ENCODE measurements around the gene NEGR1. TPM values are rescaled to one million over a fixed set of nuclear protein-coding genes. Genes with fewer than 3 reads are reported as not detected.
"Not testable (repeated sequence)": the region's sequence is repeated elsewhere in the genome, so short reads cannot be mapped to it uniquely, and the experiment has no call there.

NEGR1 gene
- total RNA-seq, 1 donor from 2014 or later, result 8.6 TPM

DNA sequence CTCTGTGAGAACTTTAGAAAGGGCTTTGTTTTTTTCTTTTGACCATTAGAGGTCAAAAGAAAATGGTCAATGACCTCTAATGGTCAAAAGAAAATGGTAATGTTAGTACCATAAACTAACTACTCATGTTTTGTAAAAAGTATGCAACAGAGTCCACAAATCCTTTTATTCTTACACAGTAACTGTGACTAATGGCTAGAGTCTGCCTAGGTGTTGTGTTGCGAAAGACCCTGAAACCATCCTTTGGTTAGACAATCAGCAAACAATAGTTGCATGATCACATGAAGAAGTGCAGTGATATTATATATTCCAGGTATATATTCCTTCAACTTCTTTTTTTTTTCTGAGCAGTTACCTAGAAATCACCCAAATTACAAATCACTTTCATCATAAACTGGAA, 40.9 kb downstream of the NEGR1 start:
- Histone ChIP-seq H3K9ac (ENCODE audit: low read length) (no peak overlapping the region), H3K4me2 (ENCODE audit: low read length) (no peak overlapping the region), H3K79me2 (ENCODE audit: insufficient read depth, low read length) (no peaks in the 10 kb centered on the region), H3K36me3 (ENCODE audit: insufficient read depth, low read length) (no peaks in the 10 kb centered on the region), H2AFZ (ENCODE audit: low read depth, low read length) (no peak overlapping the region), H3K27me3 (ENCODE audit: insufficient read depth, low read length) (no peaks in the 10 kb centered on the region), H3K27ac (ENCODE audit: low read depth, low read length) (no peak overlapping the region), H3K9me3 (ENCODE audit: insufficient read depth, low read depth, low read length) (no peaks in the 10 kb centered on the region), H3K4me3 (ENCODE audit: insufficient read depth, low read depth, low read length) (no peak overlapping the region), H3K4me1 (ENCODE audit: insufficient read depth, low read length) (no peaks in the 10 kb centered on the region), H4K20me1 (ENCODE audit: insufficient read depth, low read length) (no peaks in the 10 kb centered on the region)
- TF ChIP-seq, protein P1, sequence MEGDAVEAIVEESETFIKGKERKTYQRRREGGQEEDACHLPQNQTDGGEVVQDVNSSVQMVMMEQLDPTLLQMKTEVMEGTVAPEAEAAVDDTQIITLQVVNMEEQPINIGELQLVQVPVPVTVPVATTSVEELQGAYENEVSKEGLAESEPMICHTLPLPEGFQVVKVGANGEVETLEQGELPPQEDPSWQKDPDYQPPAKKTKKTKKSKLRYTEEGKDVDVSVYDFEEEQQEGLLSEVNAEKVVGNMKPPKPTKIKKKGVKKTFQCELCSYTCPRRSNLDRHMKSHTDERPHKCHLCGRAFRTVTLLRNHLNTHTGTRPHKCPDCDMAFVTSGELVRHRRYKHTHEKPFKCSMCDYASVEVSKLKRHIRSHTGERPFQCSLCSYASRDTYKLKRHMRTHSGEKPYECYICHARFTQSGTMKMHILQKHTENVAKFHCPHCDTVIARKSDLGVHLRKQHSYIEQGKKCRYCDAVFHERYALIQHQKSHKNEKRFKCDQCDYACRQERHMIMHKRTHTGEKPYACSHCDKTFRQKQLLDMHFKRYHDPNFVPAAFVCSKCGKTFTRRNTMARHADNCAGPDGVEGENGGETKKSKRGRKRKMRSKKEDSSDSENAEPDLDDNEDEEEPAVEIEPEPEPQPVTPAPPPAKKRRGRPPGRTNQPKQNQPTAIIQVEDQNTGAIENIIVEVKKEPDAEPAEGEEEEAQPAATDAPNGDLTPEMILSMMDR (IDR thresholded peaks at IDR 0.05; ENCODE audit: insufficient read depth, low read depth, low read length), result no peak
- no peak for TF ChIP-seq EZH2 (IDR thresholded peaks at IDR 0.05; ENCODE audit: insufficient read depth, low read length)
- H3K27ac Mint-ChIP-seq (ENCODE audit: unreplicated experiment), result no peak overlapping the region
- FAIRE-seq (no peak), DNase-seq (ENCODE audit: low read depth) (no peak)
- H3K9me3 Mint-ChIP-seq (ENCODE audit: unreplicated experiment), result no peaks in the 10 kb centered on the region
- no peak overlapping the region for H3K4me3 Mint-ChIP-seq (ENCODE audit: unreplicated experiment)
- no peaks in the 10 kb centered on the region for H3K27me3 Mint-ChIP-seq (ENCODE audit: low read depth, unreplicated experiment)
- H3K36me3 Mint-ChIP-seq (ENCODE audit: low read depth, unreplicated experiment), result no peaks in the 10 kb centered on the region
- no peaks in the 10 kb centered on the region for H3K4me1 Mint-ChIP-seq (ENCODE audit: low read depth, unreplicated experiment)

- not testable (repeated sequence) for H3K27me3 ChIP-seq (ENCODE audit: insufficient read depth, low read length); H3K9ac ChIP-seq (ENCODE audit: low read length); H3K4me1 ChIP-seq (ENCODE audit: insufficient read depth, low read length); FAIRE-seq; H4K20me1 ChIP-seq (ENCODE audit: insufficient read depth, low read length); H3K27me3 Mint-ChIP-seq (ENCODE audit: low read depth, unreplicated experiment); H3K4me2 ChIP-seq (ENCODE audit: low read length); H3K9me3 Mint-ChIP-seq (ENCODE audit: unreplicated experiment); H3K27ac ChIP-seq (ENCODE audit: low read depth, low read length); H3K9me3 ChIP-seq (ENCODE audit: insufficient read depth, low read depth, low read length); H3K79me2 ChIP-seq (ENCODE audit: insufficient read depth, low read length); H3K36me3 Mint-ChIP-seq (ENCODE audit: low read depth, unreplicated experiment); H2AFZ ChIP-seq (ENCODE audit: low read depth, low read length); H3K4me3 Mint-ChIP-seq (ENCODE audit: unreplicated experiment); H3K4me1 Mint-ChIP-seq (ENCODE audit: low read depth, unreplicated experiment); H3K36me3 ChIP-seq (ENCODE audit: insufficient read depth, low read length); H3K27ac Mint-ChIP-seq (ENCODE audit: unreplicated experiment); DNase-seq (ENCODE audit: low read depth); H3K4me3 ChIP-seq (ENCODE audit: insufficient read depth, low read depth, low read length)
These were observed 46.4 kb downstream of the NEGR1 start for GRCh38 chr1:72235931-72236330.

DNA sequence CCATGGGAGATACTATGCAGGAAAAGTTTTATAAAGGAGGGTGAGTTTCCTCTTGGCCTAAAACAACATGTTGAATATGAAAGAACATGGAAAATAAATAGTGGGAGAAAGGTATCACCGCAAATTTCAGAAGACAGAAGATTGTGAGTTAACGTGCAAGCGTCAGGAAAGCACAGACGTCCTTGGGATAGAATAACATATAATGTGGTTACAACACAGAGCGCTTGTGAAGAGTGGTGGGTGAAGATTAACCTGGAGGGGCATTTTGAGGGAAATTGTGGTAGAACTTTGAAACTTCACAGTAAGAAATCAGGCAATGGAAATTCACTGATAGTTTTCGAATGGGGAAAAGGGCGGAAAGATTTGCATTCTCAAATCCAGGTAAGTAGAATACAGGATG, 47.3 kb downstream of the NEGR1 start:
- Histone ChIP-seq H3K4me1 (ENCODE audit: insufficient read depth, low read length) (no peaks in the 10 kb centered on the region), H3K9me3 (ENCODE audit: insufficient read depth, low read depth, low read length) (no peaks in the 10 kb centered on the region), H3K27ac (ENCODE audit: low read depth, low read length) (no peak overlapping the region), H3K4me3 (ENCODE audit: insufficient read depth, low read depth, low read length) (no peak overlapping the region), H3K36me3 (ENCODE audit: insufficient read depth, low read length) (no peaks in the 10 kb centered on the region), H3K27me3 (ENCODE audit: insufficient read depth, low read length) (no peaks in the 10 kb centered on the region), H3K9ac (ENCODE audit: low read length) (no peak overlapping the region), H4K20me1 (ENCODE audit: insufficient read depth, low read length) (no peaks in the 10 kb centered on the region), H3K4me2 (ENCODE audit: low read length) (no peak overlapping the region), H2AFZ (ENCODE audit: low read depth, low read length) (no peak overlapping the region), H3K79me2 (ENCODE audit: insufficient read depth, low read length) (no peaks in the 10 kb centered on the region)
- no peak for FAIRE-seq
- Mint-ChIP-seq H3K4me1 (ENCODE audit: low read depth, unreplicated experiment) (no peaks in the 10 kb centered on the region), H3K27me3 (ENCODE audit: low read depth, unreplicated experiment) (no peaks in the 10 kb centered on the region), H3K4me3 (ENCODE audit: unreplicated experiment) (no peak overlapping the region), H3K27ac (ENCODE audit: unreplicated experiment) (no peak overlapping the region), H3K36me3 (ENCODE audit: low read depth, unreplicated experiment) (no peaks in the 10 kb centered on the region), H3K9me3 (ENCODE audit: unreplicated experiment) (no peaks in the 10 kb centered on the region)
- DNase-seq (ENCODE audit: low read depth), result no peak
- TF ChIP-seq, protein P1 (IDR thresholded peaks at IDR 0.05; ENCODE audit: insufficient read depth, low read depth, low read length), result no peak
- TF ChIP-seq EZH2 (IDR thresholded peaks at IDR 0.05; ENCODE audit: insufficient read depth, low read length), result no peak
